CD4-positive, alpha-beta T cell (primary cell): Measurements from ENCODE around the gene WDFY4. TPM values are rescaled to one million over a fixed set of nuclear protein-coding genes. Genes with fewer than 3 reads are reported as not detected.

Source experiments
- ATAC-seq: fragments of 200-7000 bp; cut with Tn5 transposase; one replicate; pipeline ENCODE4 v1.10.0; 2022; ENCODE audit warnings: mild to moderate bottlenecking; ENCODE audit not compliant: poor library complexity
- CTCF ChIA-PET: fragments of 350-600 bp; sonication (Branson Sonifier 250); formaldehyde crosslinking; loops from one replicate; lab custom pipeline; 2021; ENCODE audit warnings: antibody characterized with exemption, inconsistent platforms; lab: Charles Lee
- POLR2A ChIA-PET: fragments of 350-600 bp; sonication (Branson Sonifier 250); formaldehyde crosslinking; loops from one replicate; lab custom pipeline; 2021; ENCODE audit warnings: antibody characterized with exemption, inconsistent platforms; lab: Charles Lee
- DNase-seq, 14 experiments: peaks; one replicate each; pipeline ENCODE4 v3.0.0-alpha.2; 2013 to 2020; ENCODE audit warnings: mixed read lengths in 2 of 14
- H3K27ac ChIP-seq, 2 donors: one replicate each; pipeline versions ENCODE4 v1.5.1 to v1.7.0; 2013; ENCODE audit warnings: low read length in 2 of 2, low read depth in 1 of 2, mild to moderate bottlenecking in 1 of 2
- H3K27me3 ChIP-seq, 2 experiments: 1 replicate in 1 of 2; 2 replicates in 1 of 2; pipeline versions ENCODE4 v1.6.1 to v1.7.0; 2013; ENCODE audit warnings: low read length in 2 of 2, control low read depth in 1 of 2, mild to moderate bottlenecking in 1 of 2, moderate library complexity in 1 of 2; ENCODE audit not compliant: insufficient read depth in 2 of 2, control insufficient read depth in 1 of 2
- H3K36me3 ChIP-seq: one replicate; pipeline ENCODE4 v1.6.1; 2013; ENCODE audit warnings: low read length, control low read depth; ENCODE audit not compliant: insufficient read depth
- H3K4me1 ChIP-seq: one replicate; pipeline ENCODE4 v1.6.1; 2013; ENCODE audit warnings: low read length, control low read depth; ENCODE audit not compliant: insufficient read depth
- H3K4me3 ChIP-seq: one replicate; pipeline ENCODE4 v1.5.1; 2013; ENCODE audit warnings: mild to moderate bottlenecking, low read length, moderate library complexity
- H3K9me3 ChIP-seq, 2 experiments: 1 replicate in 1 of 2; 2 replicates in 1 of 2; pipeline versions ENCODE4 v1.6.1 to v1.7.0; 2013; ENCODE audit warnings: low read length in 2 of 2, mild to moderate bottlenecking in 2 of 2, control low read depth in 1 of 2, moderate library complexity in 1 of 2; ENCODE audit not compliant: control insufficient read depth in 1 of 2, insufficient read depth in 1 of 2
- H3K27ac Mint-ChIP-seq: one replicate; pipeline ENCODE4 v1.8.0; 2020; ENCODE audit warnings: mixed read lengths
- H3K27me3 Mint-ChIP-seq: one replicate; pipeline ENCODE4 v1.8.0; 2021; ENCODE audit warnings: mixed read lengths
- H3K36me3 Mint-ChIP-seq: one replicate; pipeline ENCODE4 v1.8.0; 2021; ENCODE audit warnings: low read depth, mixed read lengths
- H3K4me1 Mint-ChIP-seq: one replicate; pipeline ENCODE4 v1.8.0; 2021; ENCODE audit warnings: low read depth, mixed read lengths
- H3K4me3 Mint-ChIP-seq: one replicate; pipeline ENCODE4 v1.8.0; 2020; ENCODE audit warnings: mild to moderate bottlenecking, mixed read lengths
- H3K9me3 Mint-ChIP-seq: one replicate; pipeline ENCODE4 v1.8.0; 2020; ENCODE audit warnings: mixed read lengths
- intact Hi-C, 2 experiments: fragments of 100-400 bp; cut with DNase I in 1 of 2; cut with micrococcal nuclease in 1 of 2; formaldehyde crosslinking; loops; one replicate each; pipeline versions ENCODE4 v1.15.1 to v1.9.0; 2023 to 2025; cut with DNase I, micrococcal nuclease
- total RNA-seq, 174 experiments: library from RNA in 2 of 174; stranded (reverse) in 2 of 174; gene quantifications; one replicate each; pipeline ENCODE4 v1.2.3 and lab custom pipeline; 2021 to 2026
- TF ChIP-seq, protein P1 (sequence below): fragments of 200-600 bp; IDR thresholded peaks from one replicate; pipeline ENCODE4 v1.8.0; 2022; ENCODE audit warnings: antibody characterized with exemption, mild to moderate bottlenecking

WDFY4 gene
- total RNA-seq, 2 experiments from 2014 or later: 1.3 to 2.5 TPM

GRCh38 chr10:49023752-49024151 lies 339.1 kb downstream of the WDFY4 start:
- POLR2A ChIA-PET: no interaction called here
- H3K4me1 Mint-ChIP-seq: peaks cover 4% of the 10 kb centered on the region
- DNase-seq (no peak), ATAC-seq (no peak)
- no peak overlapping the region for H3K4me3 Mint-ChIP-seq
- Histone ChIP-seq H3K27ac (no peak overlapping the region), H3K4me1 (no peaks in the 10 kb centered on the region), H3K4me3 (no peak overlapping the region), H3K27me3 (no peaks in the 10 kb centered on the region), H3K9me3 (peaks cover 0 to 6% of the 10 kb centered on the region in 2 experiments), H3K36me3 (no peaks in the 10 kb centered on the region)
- intact Hi-C loops: no loop called here
- no peaks in the 10 kb centered on the region for H3K36me3 Mint-ChIP-seq
- H3K27me3 Mint-ChIP-seq: no peaks in the 10 kb centered on the region
- H3K27ac Mint-ChIP-seq: no peak overlapping the region
- CTCF ChIA-PET: no interaction called here
- TF ChIP-seq, protein P1, sequence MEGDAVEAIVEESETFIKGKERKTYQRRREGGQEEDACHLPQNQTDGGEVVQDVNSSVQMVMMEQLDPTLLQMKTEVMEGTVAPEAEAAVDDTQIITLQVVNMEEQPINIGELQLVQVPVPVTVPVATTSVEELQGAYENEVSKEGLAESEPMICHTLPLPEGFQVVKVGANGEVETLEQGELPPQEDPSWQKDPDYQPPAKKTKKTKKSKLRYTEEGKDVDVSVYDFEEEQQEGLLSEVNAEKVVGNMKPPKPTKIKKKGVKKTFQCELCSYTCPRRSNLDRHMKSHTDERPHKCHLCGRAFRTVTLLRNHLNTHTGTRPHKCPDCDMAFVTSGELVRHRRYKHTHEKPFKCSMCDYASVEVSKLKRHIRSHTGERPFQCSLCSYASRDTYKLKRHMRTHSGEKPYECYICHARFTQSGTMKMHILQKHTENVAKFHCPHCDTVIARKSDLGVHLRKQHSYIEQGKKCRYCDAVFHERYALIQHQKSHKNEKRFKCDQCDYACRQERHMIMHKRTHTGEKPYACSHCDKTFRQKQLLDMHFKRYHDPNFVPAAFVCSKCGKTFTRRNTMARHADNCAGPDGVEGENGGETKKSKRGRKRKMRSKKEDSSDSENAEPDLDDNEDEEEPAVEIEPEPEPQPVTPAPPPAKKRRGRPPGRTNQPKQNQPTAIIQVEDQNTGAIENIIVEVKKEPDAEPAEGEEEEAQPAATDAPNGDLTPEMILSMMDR: no peak
- H3K9me3 Mint-ChIP-seq: peaks cover 2% of the 10 kb centered on the region

GRCh38 chr10:49024484-49024883 lies 339.8 kb downstream of the WDFY4 start:
- Mint-ChIP-seq H3K27me3 (no peaks in the 10 kb centered on the region), H3K4me3 (no peak overlapping the region), H3K9me3 (no peaks in the 10 kb centered on the region), H3K27ac (no peak overlapping the region), H3K36me3 (no peaks in the 10 kb centered on the region), H3K4me1 (peaks cover 4% of the 10 kb centered on the region)
- intact Hi-C loops: no loop called here
- Histone ChIP-seq H3K27ac (no peak overlapping the region), H3K4me1 (no peaks in the 10 kb centered on the region), H3K36me3 (no peaks in the 10 kb centered on the region), H3K9me3 (peaks cover 0 to 2% of the 10 kb centered on the region in 2 experiments), H3K4me3 (no peak overlapping the region), H3K27me3 (no peaks in the 10 kb centered on the region)
- TF ChIP-seq, protein P1: no peak
- ChIA-PET POLR2A (no interaction called here), CTCF (no interaction called here)
- DNase-seq (no peak), ATAC-seq (no peak)

- TF ChIP-seq, protein P1: no peak
- Histone ChIP-seq H3K27me3 (no peaks in the 10 kb centered on the region), H3K36me3 (no peaks in the 10 kb centered on the region), H3K9me3 (no peaks in the 10 kb centered on the region), H3K4me1 (no peaks in the 10 kb centered on the region), H3K27ac (no peak overlapping the region), H3K4me3 (no peak overlapping the region)
- ChIA-PET POLR2A (no interaction called here), CTCF (no interaction called here)
- Mint-ChIP-seq H3K4me1 (peaks cover 4% of the 10 kb centered on the region), H3K9me3 (no peaks in the 10 kb centered on the region), H3K27me3 (no peaks in the 10 kb centered on the region), H3K4me3 (no peak overlapping the region), H3K27ac (no peak overlapping the region), H3K36me3 (no peaks in the 10 kb centered on the region)
- intact Hi-C loops: no loop called here
- ATAC-seq: no peak
- no peak for DNase-seq
These were observed 340.8 kb downstream of the WDFY4 start for GRCh38 chr10:49025347-49025983.
